Myocyte (in vitro differentiated cells): ENCODE data around the gene LDLRAD4. TPM values are rescaled to one million over a fixed set of nuclear protein-coding genes. Genes with fewer than 3 reads are reported as not detected.

Source experiments
- DNase-seq: peaks from one replicate; pipeline ENCODE4 v3.0.0-alpha.2; 2012; ENCODE audit warnings: low read depth
- total RNA-seq: library from RNA; depleted of rRNA; stranded (reverse); fragments of >200 nt; gene quantifications from 2 replicates; pipeline ENCODE4 v1.2.3, GENCODE V29; 2014

Gene LDLRAD4
- total RNA-seq, 1 donor from 2014 or later = 1.7 TPM

DNA sequence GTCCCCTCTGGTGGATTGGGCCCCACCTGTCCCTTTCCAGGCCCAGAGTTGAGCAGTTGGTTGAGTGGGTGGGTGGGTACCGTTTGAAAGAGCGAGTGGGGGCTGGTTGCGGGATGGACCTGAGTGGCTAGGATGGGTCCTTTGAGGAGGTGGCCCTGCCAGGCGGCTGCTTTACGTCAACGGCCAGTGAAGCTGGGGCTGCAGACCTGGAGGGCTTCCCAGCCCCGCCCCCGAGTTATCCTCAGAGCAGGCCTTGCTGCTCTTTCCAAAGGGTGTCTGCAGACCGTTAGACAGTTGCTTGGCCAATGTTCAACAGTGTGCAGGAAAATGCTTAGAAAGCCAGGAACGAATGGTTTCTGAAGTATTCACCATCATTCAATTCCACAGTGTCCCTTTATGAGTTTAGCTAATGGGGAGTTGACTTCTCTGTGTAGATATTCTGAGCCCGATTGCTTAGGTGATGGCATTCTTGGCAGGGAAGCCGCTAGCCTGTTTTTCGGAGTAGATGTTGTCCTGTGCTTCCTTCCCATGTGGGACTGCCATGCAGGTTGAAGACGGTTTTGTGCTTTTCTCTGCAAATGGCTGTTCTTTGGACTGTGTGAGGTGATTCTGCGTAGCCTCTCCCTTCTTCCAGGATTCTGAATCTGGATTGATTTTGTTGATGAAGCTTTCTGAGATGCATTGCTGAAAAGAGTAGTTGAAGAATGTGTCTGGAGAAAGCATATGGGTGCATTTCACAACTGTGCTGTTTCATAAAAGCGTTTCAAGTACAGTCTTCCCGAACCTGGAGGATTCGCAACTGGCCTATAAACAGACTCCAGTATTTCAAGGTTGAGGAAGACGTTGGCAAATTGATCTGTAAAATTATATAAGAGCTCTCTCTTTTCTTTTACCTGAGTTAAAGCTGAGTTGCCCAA, 45.8 kb downstream of the LDLRAD4 start:
- no peak for DNase-seq

DNA sequence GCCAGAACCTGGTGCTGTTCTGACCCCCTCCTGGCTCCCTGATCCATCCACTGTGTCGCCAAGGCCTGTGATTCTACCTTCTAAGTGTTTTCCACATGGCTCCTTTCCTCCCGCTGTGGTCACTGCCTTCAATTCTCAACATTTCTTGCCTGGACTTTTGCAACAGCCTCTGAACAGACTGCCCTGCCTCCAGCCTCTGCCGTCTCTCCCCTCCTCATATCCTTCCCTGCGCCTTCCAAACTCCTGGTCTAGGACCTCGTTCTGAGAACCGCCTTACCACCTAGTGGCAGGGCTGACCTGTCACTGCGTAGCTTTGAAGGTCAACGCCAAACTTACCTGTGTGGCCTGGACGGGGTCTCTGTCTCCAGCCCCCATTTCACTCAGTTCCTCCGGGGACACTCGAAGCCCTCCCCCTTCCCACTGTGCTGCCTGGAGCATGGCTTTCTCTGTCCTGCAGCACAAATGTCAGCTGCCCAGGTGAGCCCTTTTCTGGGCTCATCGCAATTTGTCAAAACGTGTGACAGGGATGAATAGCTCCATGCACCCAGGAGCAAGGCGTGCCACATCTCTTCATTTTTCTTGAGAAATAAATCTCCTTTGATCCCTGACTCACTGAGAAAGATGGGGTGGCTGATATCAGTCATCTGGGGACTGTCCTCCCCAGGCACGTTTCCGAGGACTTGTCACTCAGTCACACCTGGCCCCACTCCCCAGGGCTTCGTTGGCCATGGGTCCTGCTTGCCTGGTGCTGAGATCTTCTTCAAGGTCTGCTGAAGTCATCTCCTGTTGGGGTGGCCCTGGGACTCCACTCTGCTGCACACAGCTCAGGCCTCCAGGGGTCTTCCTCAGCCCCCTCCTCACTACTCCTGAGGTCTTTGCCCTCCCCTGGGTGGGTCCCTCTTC, 46.7 kb downstream of the LDLRAD4 start:
- no peak for DNase-seq

DNA sequence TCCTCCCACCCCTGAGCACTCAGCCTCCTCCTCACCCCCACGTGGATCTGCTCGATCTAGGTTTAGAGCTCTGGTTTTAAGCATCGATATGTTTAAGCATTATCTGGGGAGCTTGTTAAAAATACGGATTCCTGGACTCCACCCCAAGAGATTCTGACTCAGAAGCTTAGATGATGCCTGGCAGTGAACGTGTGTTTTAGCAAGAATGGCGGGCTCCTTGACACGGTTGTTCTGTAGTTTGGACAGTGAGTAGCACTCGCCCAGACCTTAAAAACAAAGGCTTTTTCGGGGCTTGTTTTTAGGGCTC, 47.3 kb downstream of the LDLRAD4 start:
- no peak for DNase-seq

DNA sequence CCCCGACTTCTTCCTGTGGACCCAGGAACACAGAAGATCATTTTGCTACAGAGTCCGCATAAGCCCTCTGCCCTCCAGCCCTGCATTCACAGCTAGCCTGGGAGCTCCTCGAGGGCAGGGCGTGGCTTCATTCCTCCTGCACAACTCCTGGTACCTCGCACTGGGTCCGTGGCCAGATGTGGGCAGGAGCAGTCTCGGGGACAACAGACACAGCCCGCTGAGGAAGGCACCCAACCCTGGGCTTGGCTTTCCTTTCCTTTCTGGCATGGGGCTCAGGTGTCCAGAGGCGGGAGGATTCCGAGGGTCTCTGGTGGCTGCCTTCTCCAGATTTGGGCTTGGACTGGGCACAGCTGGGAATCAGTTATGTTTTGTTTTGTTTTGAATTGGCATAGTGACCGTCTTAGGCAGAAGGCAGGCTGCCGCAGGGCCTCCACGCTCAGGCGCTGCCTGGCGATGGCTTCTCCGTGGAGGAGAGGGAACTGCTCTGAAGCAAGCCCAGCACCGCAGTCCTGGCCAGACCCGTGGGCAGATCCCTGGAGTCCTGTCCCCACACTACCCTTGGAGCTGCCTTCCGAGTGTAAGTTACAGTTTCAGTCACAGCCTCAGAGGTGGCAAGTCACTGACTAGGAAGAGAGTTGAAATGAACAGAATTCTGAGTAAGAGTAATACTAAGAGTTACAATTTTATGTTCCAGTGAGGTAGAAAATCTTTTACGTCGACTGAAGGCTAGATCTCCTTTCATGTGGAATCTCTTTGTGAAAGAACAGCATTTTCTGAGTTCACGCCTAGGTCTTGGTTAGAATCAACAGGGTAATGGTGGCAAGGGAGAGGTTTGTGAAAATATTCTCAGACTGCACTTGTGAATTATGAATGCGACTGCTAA, 47.9 kb downstream of the LDLRAD4 start:
- DNase-seq = no peak

DNA sequence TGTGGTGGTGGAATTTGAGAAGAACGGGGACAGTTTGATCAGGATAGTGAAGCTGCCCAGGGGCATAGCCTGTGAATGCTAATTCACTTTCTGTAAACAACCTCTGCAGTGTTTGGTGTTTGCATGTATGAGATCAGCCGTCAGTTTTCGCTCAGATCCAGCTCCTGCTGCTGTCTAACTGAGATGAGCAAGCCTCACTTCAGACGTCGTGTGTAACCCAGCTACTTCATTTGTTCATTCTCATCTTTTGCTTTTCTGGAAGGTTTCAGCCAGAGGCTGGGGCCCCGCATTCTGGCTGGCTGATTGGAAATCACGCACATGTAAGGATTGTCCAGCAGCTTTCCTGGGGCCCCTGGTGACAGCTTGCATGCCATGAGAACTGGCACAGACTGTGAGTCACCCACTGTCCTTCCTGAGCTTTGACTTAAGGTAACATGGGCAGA, 48.9 kb downstream of the LDLRAD4 start:
- DNase-seq = no peak

DNA sequence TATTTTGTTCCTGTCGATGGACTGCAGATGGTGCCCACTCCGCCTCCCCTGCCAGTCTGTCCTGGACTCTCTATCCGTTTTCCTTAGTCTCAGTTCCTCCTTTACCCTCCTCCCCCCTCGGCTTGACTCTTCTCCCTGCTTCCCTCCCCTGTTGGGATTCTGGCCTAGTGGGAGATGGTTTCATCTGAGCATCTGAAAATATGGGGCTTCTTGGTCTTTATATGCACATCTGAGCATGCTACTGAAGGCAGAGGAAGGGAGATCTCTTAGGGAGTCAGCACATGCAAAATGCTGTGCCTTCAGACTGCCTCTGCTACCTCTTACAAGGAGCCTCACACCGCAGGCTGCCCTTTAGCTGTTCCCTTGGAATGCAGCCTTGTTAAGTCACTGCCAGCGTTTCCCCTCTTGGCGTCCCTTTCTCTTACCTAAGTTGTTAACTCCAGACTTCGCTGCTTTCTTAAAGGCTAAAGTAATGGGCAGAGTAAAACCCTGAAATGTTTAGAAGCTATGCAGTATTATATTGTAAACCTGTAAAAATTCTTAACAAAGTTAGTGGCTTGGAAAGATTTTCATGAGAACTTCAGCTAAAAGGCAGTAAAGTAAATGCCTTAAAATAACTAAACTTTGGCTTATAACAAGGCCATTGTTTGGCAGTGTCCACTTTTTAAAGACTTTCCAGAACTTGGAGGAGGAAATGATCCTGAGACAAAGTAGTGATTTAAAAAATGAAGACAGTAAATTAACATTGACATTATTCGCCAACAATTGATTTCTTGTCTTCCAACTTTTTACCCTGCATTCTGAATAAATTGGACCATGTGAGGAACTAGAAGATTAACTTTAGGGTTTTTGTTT, 49.8 kb downstream of the LDLRAD4 start:
- no peak for DNase-seq

DNA sequence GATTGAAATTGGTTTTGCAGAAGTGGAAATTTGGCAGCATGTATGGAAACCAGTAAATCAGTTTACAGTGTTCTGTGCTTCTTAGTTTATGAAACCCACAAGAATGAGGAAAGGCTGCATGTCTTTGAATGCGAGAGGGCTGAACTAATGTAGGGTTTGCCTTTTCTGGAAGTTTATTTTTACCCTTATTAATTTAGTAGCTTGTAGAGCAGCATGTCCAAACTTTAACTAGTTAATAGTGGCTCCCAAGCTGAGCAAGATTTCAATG, 50.4 kb downstream of the LDLRAD4 start:
- DNase-seq = no peak

DNA sequence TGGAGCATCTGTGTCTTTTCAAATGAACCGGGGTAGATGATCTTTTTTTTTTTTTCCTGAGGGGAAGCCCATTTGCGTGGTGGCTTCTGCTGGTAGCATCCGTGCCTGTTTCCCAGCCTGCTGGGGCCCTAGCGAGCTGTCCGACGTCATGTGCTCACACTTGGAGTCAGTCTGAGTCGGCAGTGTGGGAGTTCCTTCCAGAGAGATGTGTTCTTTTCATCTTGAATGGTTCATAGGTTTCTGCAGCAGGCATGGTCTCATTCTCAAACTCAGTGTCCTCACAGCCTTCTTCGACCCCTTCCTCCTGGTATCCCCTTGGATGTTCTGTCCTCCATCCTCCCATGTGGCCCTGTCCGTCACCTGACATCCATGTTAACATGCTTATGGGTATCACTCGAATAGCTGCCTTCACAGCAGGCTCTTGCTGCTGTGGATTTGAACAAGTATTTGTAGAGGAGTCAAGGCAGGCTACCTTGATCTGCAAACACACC, 51.0 kb downstream of the LDLRAD4 start:
- DNase-seq = no peak

DNA sequence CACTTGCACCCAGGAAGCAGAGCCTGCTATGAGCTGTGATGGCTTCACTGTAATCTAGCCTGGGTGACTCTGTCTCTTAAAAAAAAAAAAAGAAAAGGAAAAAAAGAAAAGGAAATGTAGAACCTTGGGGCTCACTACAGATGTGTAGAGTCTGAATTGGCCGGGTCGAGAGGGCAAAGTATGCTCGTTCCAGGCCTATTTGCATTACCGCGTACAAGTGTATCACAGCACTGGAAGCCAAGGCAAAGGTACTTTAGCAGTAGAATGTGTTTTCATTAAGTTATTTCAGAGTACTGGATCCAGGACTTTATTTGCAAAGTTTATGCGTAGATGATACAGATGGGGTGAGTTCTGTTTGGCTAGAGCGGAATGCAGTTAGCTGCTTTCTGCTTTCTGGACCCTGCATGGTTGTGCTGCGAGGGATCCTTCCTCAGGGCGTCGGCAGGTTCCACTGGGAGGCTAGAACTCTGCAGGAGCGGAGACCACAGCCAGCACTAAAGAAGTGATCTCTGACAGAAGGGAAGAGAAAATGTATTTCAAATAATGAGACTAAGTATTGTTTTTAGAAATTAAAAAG, 51.8 kb downstream of the LDLRAD4 start:
- no peak for DNase-seq

DNA sequence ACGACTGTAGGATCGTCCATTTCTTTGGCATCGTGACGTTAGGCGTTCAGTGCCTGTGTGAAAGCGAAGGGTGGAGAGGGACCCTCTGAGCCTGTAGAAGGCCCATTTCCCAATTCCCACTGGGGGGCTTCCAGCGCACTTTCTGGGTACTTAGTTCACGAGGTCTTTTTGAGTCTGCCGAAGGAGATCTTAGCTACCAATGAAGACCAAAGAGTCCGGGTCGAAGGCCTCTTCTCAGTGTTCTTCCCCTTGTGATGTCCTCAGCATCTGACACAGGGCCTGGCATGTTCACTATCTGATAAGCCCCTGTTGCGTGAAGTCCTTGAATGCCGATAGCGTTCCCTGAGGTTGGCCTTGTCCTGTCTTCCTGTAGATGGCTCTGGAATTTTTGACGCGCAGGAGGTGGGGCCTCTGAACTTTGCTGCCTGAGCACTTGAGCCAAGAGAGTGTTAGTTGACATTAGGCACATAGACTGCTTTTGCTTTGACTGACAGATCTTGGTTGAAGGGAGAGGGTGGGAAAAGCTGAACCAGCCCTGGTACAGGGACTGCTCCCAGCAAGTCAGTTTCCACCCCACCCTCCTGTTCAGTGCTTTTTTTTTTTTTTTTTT, 52.8 kb downstream of the LDLRAD4 start:
- DNase-seq = no peak

DNA sequence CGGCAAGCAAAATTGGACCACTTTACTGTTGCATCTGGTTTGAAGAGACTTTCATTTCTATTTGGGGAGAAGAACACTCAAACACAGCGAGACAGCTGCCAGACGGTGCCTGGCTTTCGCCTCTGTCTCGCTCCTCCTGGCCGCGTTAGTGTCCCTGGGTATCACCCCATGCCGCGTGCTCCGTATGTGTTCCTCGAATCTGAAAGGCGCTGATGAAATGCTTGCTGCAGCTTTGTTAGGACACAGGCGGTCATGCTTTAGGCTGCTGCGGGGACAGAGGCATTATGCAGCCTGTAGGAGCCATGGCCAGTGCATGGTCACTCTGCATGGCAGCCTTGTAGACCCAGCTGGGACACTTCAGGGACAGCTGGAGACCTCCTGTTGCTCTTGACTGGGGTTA, 53.9 kb downstream of the LDLRAD4 start:
- no peak for DNase-seq

DNA sequence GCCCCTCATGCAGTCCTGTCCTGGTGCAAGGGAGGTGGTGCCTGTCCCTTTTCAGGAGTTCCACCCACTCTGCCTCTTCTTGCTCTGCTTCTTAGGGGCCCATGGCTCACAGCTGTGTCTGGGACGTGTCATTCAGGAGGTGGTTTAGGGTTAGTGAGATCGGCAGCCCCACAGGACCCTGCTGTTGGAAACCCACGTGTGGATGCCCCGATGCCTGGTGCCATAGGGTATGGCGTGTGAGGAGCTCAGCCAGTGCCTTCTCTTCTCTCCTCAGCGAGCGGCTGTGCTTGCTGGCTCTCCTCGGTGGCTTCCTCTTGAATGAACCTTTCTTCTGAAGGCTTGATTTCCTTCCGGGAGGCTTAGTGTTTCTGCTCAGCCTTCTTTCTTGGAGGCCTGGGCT, 55.2 kb downstream of the LDLRAD4 start:
- no peak for DNase-seq

DNA sequence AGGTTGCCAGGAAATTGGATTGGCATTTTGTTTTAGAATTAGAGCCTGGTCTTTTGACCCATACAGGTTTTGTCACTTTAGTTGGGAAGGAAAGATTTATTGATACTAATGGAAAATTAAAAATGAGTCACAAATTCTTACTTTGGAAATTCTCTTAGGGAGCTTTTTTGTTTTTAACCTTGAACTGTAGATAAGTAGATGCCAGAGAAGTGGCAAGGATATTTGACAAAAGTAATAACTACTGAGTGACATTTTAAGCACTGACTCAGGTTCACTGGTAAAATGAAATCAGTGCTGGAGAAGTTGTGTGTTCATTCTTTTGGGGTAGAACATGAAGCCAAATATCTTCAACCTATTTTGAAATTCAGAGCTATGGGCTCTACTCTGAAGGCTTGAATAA, 56.5 kb downstream of the LDLRAD4 start:
- DNase-seq = no peak

DNA sequence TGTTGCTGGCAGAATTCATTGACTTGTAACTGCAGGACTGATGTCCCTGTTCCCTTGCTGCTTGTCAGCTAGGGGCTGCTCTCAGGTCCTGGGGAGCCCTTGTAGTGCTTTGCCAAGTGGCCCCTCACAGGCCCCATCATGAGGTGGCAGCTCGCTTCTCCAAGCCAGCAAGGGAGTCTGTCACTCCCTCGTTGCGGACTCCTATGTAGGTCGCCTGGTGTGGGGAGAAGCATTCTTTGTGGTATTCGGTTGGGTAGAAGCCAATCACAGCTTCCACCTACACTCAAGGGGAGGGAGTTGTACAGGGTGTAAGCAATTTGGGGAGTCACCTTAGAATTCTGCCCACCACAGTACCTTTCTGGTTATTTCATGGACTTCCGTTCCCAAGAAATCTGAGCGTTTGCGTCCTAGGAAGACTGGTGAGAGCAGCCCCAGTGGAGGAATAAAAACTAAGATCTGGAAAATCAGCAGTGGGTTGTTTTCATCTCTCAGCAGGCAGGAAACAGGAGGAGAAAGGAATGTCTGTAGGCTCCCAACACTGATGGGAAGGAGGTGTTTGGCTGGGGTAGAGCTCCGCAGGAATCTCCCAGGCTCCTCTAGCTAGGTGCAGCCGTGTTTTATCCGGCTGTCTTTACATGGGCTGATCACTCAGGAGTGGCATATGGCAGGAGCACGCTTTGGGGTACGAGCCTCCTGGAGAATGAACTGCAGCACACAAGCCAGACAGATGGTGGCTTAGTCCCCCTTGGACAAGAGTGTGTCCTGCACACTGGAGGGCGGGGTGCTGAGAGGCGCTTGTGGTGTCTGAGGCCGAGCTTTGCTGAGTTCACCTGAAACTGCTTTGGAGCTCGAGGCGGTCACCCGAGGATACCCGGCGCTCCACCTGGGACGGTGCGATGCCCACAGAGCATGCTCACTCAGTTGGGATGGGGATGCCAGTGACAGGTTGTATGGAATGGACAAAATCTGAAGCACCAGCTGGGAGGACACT, 58.3 kb downstream of the LDLRAD4 start:
- DNase-seq = no peak

DNA sequence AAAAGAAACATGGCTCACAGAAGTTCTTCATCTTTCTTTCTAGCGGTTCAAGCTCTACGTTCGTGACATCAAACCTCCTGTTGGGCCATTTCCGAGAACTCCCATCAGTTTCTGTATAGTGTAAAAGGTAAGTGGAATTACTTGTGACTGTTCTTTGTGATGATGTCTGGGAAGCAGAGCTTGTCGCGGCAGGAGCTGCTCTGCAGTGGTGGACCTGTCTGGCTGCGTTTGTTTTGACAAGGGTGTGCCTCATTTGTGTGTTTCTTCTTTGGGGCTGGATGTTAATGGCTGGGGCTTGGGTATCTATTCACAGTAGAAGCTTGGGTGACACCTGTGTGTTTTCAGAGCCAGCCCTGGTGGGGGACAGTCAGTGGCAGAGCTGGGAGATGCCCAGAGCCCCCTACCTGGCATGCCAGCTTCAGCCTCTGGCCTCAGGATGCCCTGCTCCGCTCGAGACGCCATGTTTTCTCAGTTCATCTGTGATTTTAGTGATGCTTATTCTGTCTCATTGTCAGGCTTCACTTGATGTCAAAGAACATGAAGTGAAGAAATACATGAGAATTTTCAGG, 59.6 kb downstream of the LDLRAD4 start:
- no peak for DNase-seq

DNA sequence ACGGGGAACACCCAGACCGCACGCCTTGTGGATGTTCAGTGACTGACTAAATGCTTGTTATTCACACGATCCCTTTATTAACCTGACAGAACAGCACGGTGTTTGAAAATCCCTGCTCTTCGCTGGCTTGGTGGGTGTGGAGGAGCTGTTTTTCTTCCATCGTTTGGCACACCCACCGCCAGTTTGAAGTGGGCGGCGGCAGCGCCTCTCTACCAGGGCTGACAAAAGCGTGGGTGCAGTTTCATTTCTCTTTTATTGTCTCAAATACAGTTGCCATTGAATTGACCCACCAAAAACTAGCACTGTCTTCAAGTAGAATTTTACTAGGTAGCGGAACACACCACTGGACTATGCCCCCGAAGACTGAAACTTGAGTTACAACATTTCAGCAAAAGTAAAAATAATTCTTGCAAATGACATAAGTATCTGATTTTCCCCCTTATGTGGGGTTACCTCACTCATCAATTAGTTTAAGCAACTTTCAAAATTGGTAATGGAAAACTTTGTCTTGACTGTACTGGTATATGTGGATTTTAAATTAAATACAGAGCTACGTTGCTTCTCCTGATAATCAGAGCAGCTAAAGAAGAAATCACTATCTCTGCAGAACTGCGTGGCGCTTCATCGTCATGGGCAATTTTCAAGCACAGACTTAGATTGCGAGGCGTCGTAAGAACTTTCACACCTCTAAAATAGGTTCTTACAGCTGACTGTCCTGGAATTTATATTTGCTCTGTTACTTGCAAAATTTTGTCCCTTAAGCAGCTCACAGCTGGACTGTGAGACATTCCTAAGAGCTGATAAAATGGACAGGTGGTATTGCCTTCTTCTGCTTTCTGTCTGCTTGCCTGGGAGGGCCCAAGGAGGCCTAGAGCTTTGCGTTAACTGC, 60.9 kb downstream of the LDLRAD4 start:
- no peak for DNase-seq
